ENCODE data around the gene EVL.

The EVL gene

DNA sequence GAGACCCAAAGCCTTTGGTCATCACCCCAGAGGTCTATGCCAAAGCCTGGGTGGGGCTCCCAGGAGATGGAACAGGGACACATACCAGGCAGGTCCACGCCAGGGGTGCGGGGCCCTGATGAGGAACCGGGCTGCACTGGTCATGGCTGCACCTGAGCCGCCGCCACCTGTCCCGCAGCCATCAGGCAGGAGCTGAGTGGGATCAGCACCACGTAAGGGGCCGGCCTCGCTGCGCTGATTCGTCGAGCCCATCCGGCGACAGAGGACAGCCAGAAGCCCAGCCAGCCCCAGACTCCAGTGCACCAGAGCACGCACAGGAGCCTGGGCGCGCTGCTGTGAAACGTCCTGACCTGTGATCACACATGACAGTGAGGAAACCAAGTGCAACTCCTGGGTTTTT lies 78.3 kb downstream of the EVL start (continued):
- TF ChIP-seq POU6F1 (CRISPR knock-in tag; IDR thresholded peaks at IDR 0.05; ENCODE audit: borderline replicate concordance, low read depth) (no peak), ZNF565 (CRISPR knock-in tag; conservative IDR thresholded peaks at IDR 0.05; ENCODE audit: low read depth) (no peak), PATZ1 (CRISPR knock-in tag; IDR thresholded peaks at IDR 0.05; ENCODE audit: borderline replicate concordance) (no peak), BACH2 (CRISPR knock-in tag; IDR thresholded peaks at IDR 0.05; ENCODE audit: borderline replicate concordance) (no peak)

DNA sequence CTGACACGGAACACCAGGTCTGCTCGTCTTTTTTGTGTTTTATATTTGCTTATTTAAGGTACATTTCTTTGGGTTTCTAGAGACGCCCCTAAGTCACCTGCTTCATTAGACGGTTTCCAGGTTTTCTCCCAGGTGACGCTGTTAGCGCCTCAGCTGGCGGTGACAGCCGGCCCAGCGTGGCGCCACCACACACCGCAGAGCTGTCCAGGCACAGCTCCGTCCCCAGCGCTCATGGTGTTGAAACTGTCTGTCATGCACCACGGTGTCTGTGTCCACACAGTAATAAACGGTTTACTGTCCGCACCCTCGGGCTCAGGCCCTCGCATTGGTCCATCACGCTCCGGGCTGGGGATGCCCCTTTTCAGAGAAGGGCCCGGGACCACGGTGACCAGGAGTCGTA lies 78.7 kb downstream of the EVL start:
- TF ChIP-seq, protein P1, sequence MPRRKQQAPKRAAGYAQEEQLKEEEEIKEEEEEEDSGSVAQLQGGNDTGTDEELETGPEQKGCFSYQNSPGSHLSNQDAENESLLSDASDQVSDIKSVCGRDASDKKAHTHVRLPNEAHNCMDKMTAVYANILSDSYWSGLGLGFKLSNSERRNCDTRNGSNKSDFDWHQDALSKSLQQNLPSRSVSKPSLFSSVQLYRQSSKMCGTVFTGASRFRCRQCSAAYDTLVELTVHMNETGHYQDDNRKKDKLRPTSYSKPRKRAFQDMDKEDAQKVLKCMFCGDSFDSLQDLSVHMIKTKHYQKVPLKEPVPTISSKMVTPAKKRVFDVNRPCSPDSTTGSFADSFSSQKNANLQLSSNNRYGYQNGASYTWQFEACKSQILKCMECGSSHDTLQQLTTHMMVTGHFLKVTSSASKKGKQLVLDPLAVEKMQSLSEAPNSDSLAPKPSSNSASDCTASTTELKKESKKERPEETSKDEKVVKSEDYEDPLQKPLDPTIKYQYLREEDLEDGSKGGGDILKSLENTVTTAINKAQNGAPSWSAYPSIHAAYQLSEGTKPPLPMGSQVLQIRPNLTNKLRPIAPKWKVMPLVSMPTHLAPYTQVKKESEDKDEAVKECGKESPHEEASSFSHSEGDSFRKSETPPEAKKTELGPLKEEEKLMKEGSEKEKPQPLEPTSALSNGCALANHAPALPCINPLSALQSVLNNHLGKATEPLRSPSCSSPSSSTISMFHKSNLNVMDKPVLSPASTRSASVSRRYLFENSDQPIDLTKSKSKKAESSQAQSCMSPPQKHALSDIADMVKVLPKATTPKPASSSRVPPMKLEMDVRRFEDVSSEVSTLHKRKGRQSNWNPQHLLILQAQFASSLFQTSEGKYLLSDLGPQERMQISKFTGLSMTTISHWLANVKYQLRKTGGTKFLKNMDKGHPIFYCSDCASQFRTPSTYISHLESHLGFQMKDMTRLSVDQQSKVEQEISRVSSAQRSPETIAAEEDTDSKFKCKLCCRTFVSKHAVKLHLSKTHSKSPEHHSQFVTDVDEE (CRISPR knock-in tag; IDR thresholded peaks at IDR 0.05), result no peak
- TF ChIP-seq ISL1 (CRISPR knock-in tag; IDR thresholded peaks at IDR 0.05) (no peak), PPARA (CRISPR knock-in tag; IDR thresholded peaks at IDR 0.05; ENCODE audit: borderline replicate concordance) (no peak), ARNTL (CRISPR knock-in tag; IDR thresholded peaks at IDR 0.05; ENCODE audit: borderline replicate concordance, low read depth) (no peak), POU6F1 (CRISPR knock-in tag; IDR thresholded peaks at IDR 0.05; ENCODE audit: borderline replicate concordance, low read depth) (no peak)
- ATAC-seq, result no peak

- no peak for ATAC-seq
- TF ChIP-seq CSDC2 (CRISPR knock-in tag; IDR thresholded peaks at IDR 0.05) (no peak), ZNF565 (CRISPR knock-in tag; conservative IDR thresholded peaks at IDR 0.05; ENCODE audit: low read depth) (no peak), BACH2 (CRISPR knock-in tag; IDR thresholded peaks at IDR 0.05; ENCODE audit: borderline replicate concordance) (no peak), ZNF8 (CRISPR knock-in tag; IDR thresholded peaks at IDR 0.05) (no peak), PPARA (CRISPR knock-in tag; IDR thresholded peaks at IDR 0.05; ENCODE audit: borderline replicate concordance) (no peak), RARB (CRISPR knock-in tag; IDR thresholded peaks at IDR 0.05) (no peak), ISL1 (CRISPR knock-in tag; IDR thresholded peaks at IDR 0.05) (no peak), ZC3H10 (CRISPR knock-in tag; IDR thresholded peaks at IDR 0.05) (no peak)
- TF ChIP-seq, protein P1 (CRISPR knock-in tag; IDR thresholded peaks at IDR 0.05), result no peak
Observed at GRCh38 chr14:100144645-100144995, 79.4 kb downstream of the EVL start.

GRCh38 chr14:100144996-100145646 lies 79.9 kb downstream of the EVL start:
- no peak for TF ChIP-seq OSR1 (CRISPR knock-in tag; IDR thresholded peaks at IDR 0.05)
- TF ChIP-seq ZFP30 (CRISPR knock-in tag; IDR thresholded peaks at IDR 0.05), result no peak
- ATAC-seq, result no peak

Measured in SK-N-SH treated with all-trans-retinoic acid at 6 μM for 48 hours (cell line).